Endothelial cell of umbilical vein (primary cell): ENCODE measurements around the gene DHCR7. TPM values are rescaled to one million over a fixed set of nuclear protein-coding genes. Genes with fewer than 3 reads are reported as not detected.

ENCODE experiments used
- BruUV-seq: library from RNA; stranded (reverse); fragments of 400-500 nt; replicated peaks from 2 replicates; lab custom pipeline; 2021; lab: Mats Ljungman, UMichigan
- CTCF ChIA-PET: fragments of 300-600, 350-600 bp; sonication (Branson Sonifier 250); formaldehyde crosslinking; loops from one replicate; lab custom pipeline; 2021; ENCODE audit warnings: antibody characterized with exemption, inconsistent platforms; lab: Charles Lee
- POLR2A ChIA-PET: fragments of 300-600, 350-600 bp; sonication (Branson Sonifier 250); formaldehyde crosslinking; loops from one replicate; lab custom pipeline; 2021; ENCODE audit warnings: antibody characterized with exemption, inconsistent platforms; lab: Charles Lee
- DNase-seq: peaks from one replicate; pipeline ENCODE4 v3.0.0-alpha.2; 2011; ENCODE audit warnings: low read depth, low spot score
- FAIRE-seq: peaks from 2 replicates; lab custom pipeline; 2011; peaks lifted over from hg19 to GRCh38; lab: Jason Lieb, UNC
- H2AFZ ChIP-seq: 2 replicates; pipeline ENCODE4 v1.6.0; 2012; ENCODE audit warnings: low read depth, low read length, control low read depth, inconsistent platforms
- H3K27ac ChIP-seq: 2 replicates; pipeline ENCODE4 v1.5.1; 2011; ENCODE audit warnings: low read depth, mild to moderate bottlenecking, control low read depth, low read length, moderate library complexity; ENCODE audit not compliant: insufficient read depth
- H3K27me3 ChIP-seq, 2 experiments: 2 replicates each; pipeline versions ENCODE4 v1.6.0 to v1.6.1; 2011; ENCODE audit warnings: low read length in 2 of 2, mixed read lengths in 1 of 2; ENCODE audit not compliant: control insufficient read depth in 2 of 2, insufficient read depth in 2 of 2
- H3K36me3 ChIP-seq, 2 experiments: 2 replicates in 1 of 2; 3 replicates in 1 of 2; pipeline ENCODE4 v1.5.1; 2011; ENCODE audit warnings: low read length in 2 of 2, mild to moderate bottlenecking in 1 of 2, moderate library complexity in 1 of 2; ENCODE audit not compliant: control insufficient read depth in 2 of 2, insufficient read depth in 2 of 2; ENCODE audit errors: extremely low read depth in 1 of 2
- H3K4me1 ChIP-seq: 3 replicates; pipeline ENCODE4 v1.5.1; 2011; ENCODE audit warnings: mild to moderate bottlenecking, low read length; ENCODE audit not compliant: control insufficient read depth, insufficient read depth; ENCODE audit errors: extremely low read depth
- H3K4me2 ChIP-seq: 2 replicates; pipeline ENCODE4 v1.6.1; 2011; ENCODE audit warnings: low read length, control low read depth, mixed read lengths; ENCODE audit not compliant: insufficient read depth
- H3K4me3 ChIP-seq, 3 experiments: fragments of 200-600 bp in 1 of 3; sonication (generic), shearing (Covaris generic) in 1 of 3; replicated peaks in 1 of 3; 2 replicates each; pipeline ENCODE4 v1.5.1; 2011 to 2016; ENCODE audit warnings: control low read depth in 3 of 3, low read length in 3 of 3, mild to moderate bottlenecking in 2 of 3, inconsistent platforms in 1 of 3, low read depth in 1 of 3, moderate library complexity in 1 of 3; ENCODE audit not compliant: insufficient read depth in 1 of 3
- H3K79me2 ChIP-seq: 2 replicates; pipeline ENCODE4 v1.6.0; 2012; ENCODE audit warnings: low read length, inconsistent platforms; ENCODE audit not compliant: control insufficient read depth, insufficient read depth
- H3K9ac ChIP-seq: replicated peaks from 2 replicates; pipeline ENCODE3; 2011; ENCODE audit warnings: low read length, control low read depth; ENCODE audit not compliant: insufficient read depth; ENCODE audit errors: extremely low read depth
- H3K9me1 ChIP-seq: replicated peaks from 3 replicates; pipeline ENCODE4 v1.6.0; 2011; ENCODE audit warnings: mild to moderate bottlenecking, low read length; ENCODE audit not compliant: control insufficient read depth, insufficient read depth; ENCODE audit errors: extremely low read depth
- H3K9me3 ChIP-seq: replicated peaks from 2 replicates; pipeline ENCODE4 v1.5.1; 2012; ENCODE audit warnings: low read length, inconsistent platforms; ENCODE audit not compliant: control insufficient read depth, insufficient read depth
- H4K20me1 ChIP-seq: replicated peaks from 2 replicates; pipeline ENCODE3; 2011; ENCODE audit warnings: mild to moderate bottlenecking, low read length; ENCODE audit not compliant: control insufficient read depth, insufficient read depth; ENCODE audit errors: extremely low read depth
- EZH2 ChIP-seq: IDR thresholded peaks from 2 replicates; pipeline ENCODE4 v1.6.1; 2012; ENCODE audit warnings: borderline replicate concordance, low read depth, mild to moderate bottlenecking, moderate library complexity, low read length, inconsistent platforms; ENCODE audit not compliant: severe bottlenecking
- FOS ChIP-seq: IDR thresholded peaks from 2 replicates; pipeline ENCODE4 v1.6.1; 2011; ENCODE audit warnings: mild to moderate bottlenecking, low read length, moderate library complexity, borderline replicate concordance; ENCODE audit not compliant: insufficient read depth
- GATA2 ChIP-seq: IDR thresholded peaks from 2 replicates; pipeline ENCODE4 v1.7.0; 2011; ENCODE audit warnings: low read depth, mild to moderate bottlenecking, moderate library complexity, mixed read lengths, low read length; ENCODE audit not compliant: insufficient read length, insufficient read depth
- JUN ChIP-seq: IDR thresholded peaks from 2 replicates; pipeline ENCODE4 v1.6.1; 2011; ENCODE audit warnings: borderline replicate concordance, low read depth; ENCODE audit not compliant: insufficient read length, insufficient read depth
- MYC ChIP-seq: IDR thresholded peaks from one replicate; pipeline ENCODE4 v1.6.1; 2011; ENCODE audit warnings: mild to moderate bottlenecking, low read depth, low read length
- POLR2A ChIP-seq: IDR thresholded peaks from 2 replicates; pipeline ENCODE4 v1.6.1; 2012; ENCODE audit warnings: low read depth, mild to moderate bottlenecking, control low read depth, low read length
- POLR2AphosphoS5 ChIP-seq: IDR thresholded peaks from 2 replicates; pipeline ENCODE4 v1.6.1; 2012; ENCODE audit warnings: low read depth, mild to moderate bottlenecking, control low read depth, low read length, moderate library complexity; ENCODE audit not compliant: insufficient read depth
- dilution Hi-C: fragments of 300-500 bp; cut with MboI; formaldehyde crosslinking; loops from one replicate; pipeline ENCODE4 v1.15.0; 2019; ENCODE audit warnings: low sequenced_read_pairs; ENCODE audit not compliant: extremely low pct_ligation_motif_present
- intact Hi-C: fragments of 100-400 bp; cut with micrococcal nuclease; formaldehyde crosslinking; loops from one replicate; pipeline ENCODE4 v1.10.0; 2022
- polyA plus RNA-seq, 4 experiments: library from polyadenylated mRNA; depleted of rRNA in 3 of 4; stranded (reverse) in 3 of 4; unstranded in 1 of 4; fragments of >200 nt; gene quantifications; 2 replicates each; pipeline versions ENCODE4 v1.2.1 to v1.2.3, GENCODE V29; 2011 to 2012; ENCODE audit warnings: missing spikeins in 1 of 4
- total RNA-seq: library from RNA; stranded (reverse); gene quantifications from 2 replicates; pipeline ENCODE4 v1.2.3, GENCODE V29; 2021
- TF ChIP-seq, protein P1 (sequence below): IDR thresholded peaks from 2 replicates; pipeline ENCODE4 v1.6.1; 2011; ENCODE audit not compliant: insufficient read depth, insufficient read length
- TF ChIP-seq, protein P2 (sequence below), 2 donors: IDR thresholded peaks; 1 replicate in 1 of 2; 2 replicates in 1 of 2; pipeline ENCODE4 v1.5.1; 2011; ENCODE audit warnings: low read length in 2 of 2, mild to moderate bottlenecking in 2 of 2, moderate library complexity in 2 of 2, control low read depth in 1 of 2, inconsistent platforms in 1 of 2, low read depth in 1 of 2; ENCODE audit not compliant: insufficient read depth in 1 of 2; ENCODE audit errors: extremely low read depth in 1 of 2

The DHCR7 gene
- total and polyA plus RNA-seq, 2 donors (not counting 3 experiments of a cell fraction or from before 2014, with no cell fraction given): 171 to 175 TPM

DNA sequence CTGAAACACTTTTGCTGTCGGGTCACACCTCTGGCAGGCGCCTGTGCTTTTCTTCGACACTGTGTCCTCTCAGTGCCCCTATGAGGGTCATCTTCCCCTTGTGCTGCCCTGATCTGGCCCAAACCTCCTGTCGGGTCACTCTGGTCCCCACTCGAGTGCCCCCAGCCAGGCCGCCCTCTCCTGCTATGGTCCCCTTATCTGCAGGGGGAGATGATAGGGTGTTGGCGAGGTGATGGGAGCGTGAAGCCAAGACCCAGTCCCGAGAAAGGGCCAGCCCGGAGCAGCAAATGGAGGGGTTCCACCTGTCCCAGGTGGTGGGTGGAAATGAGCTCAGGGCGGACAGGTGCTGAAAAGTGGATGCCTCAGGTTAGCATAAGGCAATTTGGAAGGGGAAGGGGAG lies 14.5 kb upstream of the DHCR7 start:
- no peak for FAIRE-seq
- TF ChIP-seq JUN: no peak
- TF ChIP-seq MYC: no peak
- no TSS peak for BruUV-seq
- no peak for DNase-seq
- Histone ChIP-seq H3K27ac (no peak overlapping the region), H3K4me1 (no peaks in the 10 kb centered on the region), H3K9me1 (no peaks in the 10 kb centered on the region), H3K79me2 (no peaks in the 10 kb centered on the region), H3K4me3 (no peak overlapping the region), H3K4me2 (no peak overlapping the region), H4K20me1 (no peaks in the 10 kb centered on the region), H3K27me3 (no peaks in the 10 kb centered on the region), H3K9me3 (no peaks in the 10 kb centered on the region), H3K36me3 (peaks cover 17 to 26% of the 10 kb centered on the region in 2 experiments), H2AFZ (no peak overlapping the region), H3K9ac (no peak overlapping the region)
- CTCF ChIA-PET: no interaction called here
- dilution Hi-C loops: no loop called here
- intact Hi-C loops: no loop called here
- POLR2A ChIA-PET: no interaction called here

DNA sequence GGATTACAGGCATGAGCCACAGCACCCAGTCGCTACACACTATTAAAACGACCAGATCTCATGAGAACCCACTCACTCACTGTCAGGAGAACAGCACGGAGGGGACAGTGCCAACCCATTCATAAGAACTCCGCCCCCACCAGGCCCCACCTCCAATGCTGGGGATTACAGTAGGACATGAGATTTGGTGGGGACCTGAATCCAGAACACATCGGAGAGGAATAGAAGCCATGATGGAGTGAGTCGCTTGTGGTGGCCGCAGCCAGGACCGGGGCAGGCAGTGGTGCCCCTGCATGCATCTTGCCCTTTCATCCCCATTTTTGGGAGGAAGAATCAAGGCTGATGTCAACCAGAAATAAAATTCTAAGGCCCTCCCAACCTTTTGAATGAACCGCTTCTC lies 13.5 kb upstream of the DHCR7 start:
- no peaks in the 10 kb centered on the region for H4K20me1 ChIP-seq
- H3K36me3 ChIP-seq: peaks cover 14 to 30% of the 10 kb centered on the region in 2 experiments
- intact Hi-C loops: no loop called here
- H3K79me2 ChIP-seq: no peaks in the 10 kb centered on the region
- dilution Hi-C loops: no loop called here
- TF ChIP-seq JUN (no peak), EZH2 (no peak), MYC (no peak), GATA2 (no peak), POLR2A (no peak), POLR2AphosphoS5 (no peak), FOS (no peak)
- TF ChIP-seq, protein P1, sequence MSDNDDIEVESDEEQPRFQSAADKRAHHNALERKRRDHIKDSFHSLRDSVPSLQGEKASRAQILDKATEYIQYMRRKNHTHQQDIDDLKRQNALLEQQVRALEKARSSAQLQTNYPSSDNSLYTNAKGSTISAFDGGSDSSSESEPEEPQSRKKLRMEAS: no peak
- TF ChIP-seq, protein P2, sequence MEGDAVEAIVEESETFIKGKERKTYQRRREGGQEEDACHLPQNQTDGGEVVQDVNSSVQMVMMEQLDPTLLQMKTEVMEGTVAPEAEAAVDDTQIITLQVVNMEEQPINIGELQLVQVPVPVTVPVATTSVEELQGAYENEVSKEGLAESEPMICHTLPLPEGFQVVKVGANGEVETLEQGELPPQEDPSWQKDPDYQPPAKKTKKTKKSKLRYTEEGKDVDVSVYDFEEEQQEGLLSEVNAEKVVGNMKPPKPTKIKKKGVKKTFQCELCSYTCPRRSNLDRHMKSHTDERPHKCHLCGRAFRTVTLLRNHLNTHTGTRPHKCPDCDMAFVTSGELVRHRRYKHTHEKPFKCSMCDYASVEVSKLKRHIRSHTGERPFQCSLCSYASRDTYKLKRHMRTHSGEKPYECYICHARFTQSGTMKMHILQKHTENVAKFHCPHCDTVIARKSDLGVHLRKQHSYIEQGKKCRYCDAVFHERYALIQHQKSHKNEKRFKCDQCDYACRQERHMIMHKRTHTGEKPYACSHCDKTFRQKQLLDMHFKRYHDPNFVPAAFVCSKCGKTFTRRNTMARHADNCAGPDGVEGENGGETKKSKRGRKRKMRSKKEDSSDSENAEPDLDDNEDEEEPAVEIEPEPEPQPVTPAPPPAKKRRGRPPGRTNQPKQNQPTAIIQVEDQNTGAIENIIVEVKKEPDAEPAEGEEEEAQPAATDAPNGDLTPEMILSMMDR (IDR thresholded peaks at IDR 0.05; ENCODE audit: extremely low read depth in 1 of 2, insufficient read depth in 1 of 2, low read depth in 1 of 2, low read length in 2 of 2): no peak
- BruUV-seq: no TSS peak
- H2AFZ ChIP-seq: no peak overlapping the region
- H3K4me2 ChIP-seq: no peak overlapping the region
- FAIRE-seq: no peak
- POLR2A ChIA-PET: no interaction called here
- no peak for DNase-seq
- H3K27me3 ChIP-seq: no peaks in the 10 kb centered on the region
- CTCF ChIA-PET: no interaction called here
- no peak overlapping the region for H3K4me3 ChIP-seq
- H3K27ac ChIP-seq: no peak overlapping the region
- no peaks in the 10 kb centered on the region for H3K9me1 ChIP-seq
- no peaks in the 10 kb centered on the region for H3K9me3 ChIP-seq
- H3K9ac ChIP-seq: no peak overlapping the region
- no peaks in the 10 kb centered on the region for H3K4me1 ChIP-seq
